Hepatocyte (in vitro differentiated cells): ENCODE results near the gene LDHAL6A. TPM values are rescaled to one million over a fixed set of nuclear protein-coding genes. Genes with fewer than 3 reads are reported as not detected.
"Not testable (repeated sequence)": the region's sequence is repeated elsewhere in the genome, so short reads cannot be mapped to it uniquely, and the experiment has no call there.

ENCODE experiments used
- DNase-seq: peaks from one replicate; pipeline ENCODE4 v3.0.0-alpha.2; 2016; ENCODE audit warnings: low spot score
- H2AFZ ChIP-seq: fragments of 200-600 bp; sonication (generic); 2 replicates; pipeline ENCODE4 v1.6.0; 2016; ENCODE audit warnings: antibody characterized with exemption, mild to moderate bottlenecking
- H3K27ac ChIP-seq: fragments of 200-600 bp; sonication (generic); 2 replicates; pipeline ENCODE4 v1.5.1; 2016; ENCODE audit warnings: mild to moderate bottlenecking
- H3K27me3 ChIP-seq: fragments of 200-600 bp; sonication (generic); 2 replicates; pipeline ENCODE4 v1.6.1; 2016
- H3K36me3 ChIP-seq: fragments of 200-600 bp; sonication (generic); replicated peaks from 2 replicates; pipeline ENCODE4 v1.5.1; 2016; ENCODE audit warnings: low read depth; ENCODE audit not compliant: insufficient read depth
- H3K4me1 ChIP-seq: fragments of 200-600 bp; sonication (generic); 2 replicates; pipeline ENCODE4 v1.5.1; 2016; ENCODE audit warnings: mild to moderate bottlenecking, moderate library complexity; ENCODE audit not compliant: insufficient read depth
- H3K4me2 ChIP-seq: fragments of 200-600 bp; sonication (generic); 2 replicates; pipeline ENCODE4 v1.6.0; 2016
- H3K4me3 ChIP-seq: fragments of 200-600 bp; sonication (generic); 2 replicates; pipeline ENCODE4 v1.5.1; 2016; ENCODE audit warnings: mild to moderate bottlenecking
- H3K79me2 ChIP-seq: fragments of 200-600 bp; sonication (generic); 2 replicates; pipeline ENCODE4 v1.6.0; 2017; ENCODE audit warnings: mild to moderate bottlenecking
- H3K9me2 ChIP-seq: fragments of 200-600 bp; sonication (generic); replicated peaks from 2 replicates; pipeline ENCODE4 v1.6.0; 2017; ENCODE audit warnings: mild to moderate bottlenecking; ENCODE audit not compliant: insufficient read depth
- H3K9me3 ChIP-seq: fragments of 200-600 bp; sonication (generic); 2 replicates; pipeline ENCODE4 v1.5.1; 2016; ENCODE audit warnings: low read depth, mild to moderate bottlenecking
- H4K20me1 ChIP-seq: fragments of 200-600 bp; sonication (generic); 2 replicates; pipeline ENCODE4 v1.6.0; 2016; ENCODE audit warnings: mild to moderate bottlenecking; ENCODE audit not compliant: insufficient read depth, poor library complexity, severe bottlenecking
- EZH2 ChIP-seq: fragments of 200-600 bp; sonication (generic); IDR thresholded peaks from 2 replicates; pipeline ENCODE4 v1.6.1; 2016; ENCODE audit warnings: antibody characterized with exemption, mild to moderate bottlenecking, borderline replicate concordance
- EZH2phosphoT487 ChIP-seq: fragments of 200-600 bp; sonication (generic); IDR thresholded peaks from one replicate; pipeline ENCODE4 v1.6.1; 2018; ENCODE audit warnings: antibody characterized with exemption, mild to moderate bottlenecking, low read depth, moderate library complexity; ENCODE audit not compliant: unreplicated experiment, severe bottlenecking
- WGBS: methylation state at CpG from one replicate; pipeline ENCODE4 v1.1.6; 2016; ENCODE audit warnings: low lambda C conversion rate; ENCODE audit errors: missing lambda C conversion rate; 5-methylcytosine and 5-hydroxymethylcytosine counted together
- polyA plus RNA-seq: library from polyadenylated mRNA; unstranded; fragments of >200 nt; fragmentation: Nextera tagmentation; extraction: Ambion mirVana; gene quantifications from 2 replicates; pipeline ENCODE4 v1.2.1, GENCODE V29; 2016
- total RNA-seq: library from RNA; depleted of rRNA; stranded (reverse); fragments of >200 nt; gene quantifications from 2 replicates; pipeline ENCODE4 v1.2.3, GENCODE V29; 2014
- TF ChIP-seq, protein P1 (sequence below): fragments of 200-600 bp; sonication (generic); IDR thresholded peaks from 2 replicates; pipeline ENCODE4 v1.5.1; 2016; ENCODE audit warnings: antibody characterized with exemption, mild to moderate bottlenecking; ENCODE audit not compliant: poor library complexity

The LDHAL6A gene
- total RNA-seq (not detected in 2 replicates), polyA plus RNA-seq (0.06 TPM in 1 of 2 replicates, not detected in the other)

DNA sequence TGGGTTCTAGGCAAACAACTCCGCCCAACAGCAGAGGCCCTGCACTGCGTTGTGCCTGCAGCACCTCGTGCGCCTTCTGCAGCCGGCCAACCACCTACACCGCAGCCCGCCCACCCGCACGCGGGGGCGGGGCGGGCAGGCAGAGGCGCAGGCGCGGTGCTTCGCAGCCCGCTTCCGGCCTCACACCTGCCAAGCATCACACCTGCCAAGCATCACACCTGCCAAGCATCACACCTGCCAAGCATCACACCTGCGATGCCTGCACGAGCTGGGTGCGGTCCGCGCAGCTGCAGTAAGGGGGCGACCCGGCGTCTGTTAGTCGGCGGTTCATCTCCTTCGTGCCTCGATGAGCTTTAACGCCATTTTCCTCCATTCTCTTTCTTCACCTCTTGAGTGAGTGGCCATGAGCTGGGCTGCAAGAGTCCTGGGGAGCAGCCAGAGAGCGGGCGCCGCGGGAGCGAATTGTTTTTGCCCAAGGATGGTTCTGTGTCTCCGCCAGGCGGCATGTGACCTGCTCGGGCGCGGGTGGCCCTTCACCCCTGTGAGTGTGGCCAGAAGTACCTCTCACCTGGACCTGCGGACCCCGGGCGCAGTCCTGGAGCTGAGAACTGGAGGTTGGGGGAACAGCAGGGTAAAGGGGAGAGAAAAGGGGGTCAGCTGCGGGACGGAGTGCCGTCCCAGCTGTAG is at the start of gene LDHAL6A:
Gene LDHAL6A (plus strand): TSS at position 171 of the 687 bp plus-strand sequence. CDS start 825 bp downstream, outside the sequence.
- no peak for DNase-seq

DNA sequence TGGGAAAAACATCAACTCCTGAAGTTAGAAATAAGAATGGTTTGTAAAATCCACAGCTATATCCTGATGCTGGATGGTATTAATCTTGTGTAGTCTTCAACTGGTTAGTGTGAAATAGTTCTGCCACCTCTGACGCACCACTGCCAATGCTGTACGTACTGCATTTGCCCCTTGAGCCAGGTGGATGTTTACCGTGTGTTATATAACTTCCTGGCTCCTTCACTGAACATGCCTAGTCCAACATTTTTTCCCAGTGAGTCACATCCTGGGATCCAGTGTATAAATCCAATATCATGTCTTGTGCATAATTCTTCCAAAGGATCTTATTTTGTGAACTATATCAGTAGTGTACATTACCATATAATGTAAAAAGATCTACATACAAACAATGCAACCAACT is 48.3 kb upstream of the LDHAL6A start:
- WGBS = 79% methylated on average over 3 of the region's 3 CpGs
- not testable (repeated sequence) for H3K4me2 ChIP-seq, H3K9me2 ChIP-seq, H3K4me1 ChIP-seq, H2AFZ ChIP-seq, H3K36me3 ChIP-seq, DNase-seq, H3K9me3 ChIP-seq, H3K27me3 ChIP-seq, H3K79me2 ChIP-seq, H4K20me1 ChIP-seq, H3K4me3 ChIP-seq
- H3K27ac ChIP-seq = peak overlapping the region; percentile 15

More for the DNA sequence above, at the start of gene LDHAL6A:
- no peaks in the 10 kb centered on the region for H3K36me3 ChIP-seq
- H2AFZ ChIP-seq = no peak within 1 kb of the TSS
- 92% methylated on average over 37 of the region's 47 CpGs for WGBS
- H3K4me2 ChIP-seq = no peak within 1 kb of the TSS
- H3K79me2 ChIP-seq = no peaks in the 10 kb centered on the region
- H3K9me3 ChIP-seq = no peaks in the 10 kb centered on the region
- no peaks in the 10 kb centered on the region for H4K20me1 ChIP-seq
- TF ChIP-seq EZH2 = no peak
- TF ChIP-seq EZH2phosphoT487 = no peak
- TF ChIP-seq, protein P1, sequence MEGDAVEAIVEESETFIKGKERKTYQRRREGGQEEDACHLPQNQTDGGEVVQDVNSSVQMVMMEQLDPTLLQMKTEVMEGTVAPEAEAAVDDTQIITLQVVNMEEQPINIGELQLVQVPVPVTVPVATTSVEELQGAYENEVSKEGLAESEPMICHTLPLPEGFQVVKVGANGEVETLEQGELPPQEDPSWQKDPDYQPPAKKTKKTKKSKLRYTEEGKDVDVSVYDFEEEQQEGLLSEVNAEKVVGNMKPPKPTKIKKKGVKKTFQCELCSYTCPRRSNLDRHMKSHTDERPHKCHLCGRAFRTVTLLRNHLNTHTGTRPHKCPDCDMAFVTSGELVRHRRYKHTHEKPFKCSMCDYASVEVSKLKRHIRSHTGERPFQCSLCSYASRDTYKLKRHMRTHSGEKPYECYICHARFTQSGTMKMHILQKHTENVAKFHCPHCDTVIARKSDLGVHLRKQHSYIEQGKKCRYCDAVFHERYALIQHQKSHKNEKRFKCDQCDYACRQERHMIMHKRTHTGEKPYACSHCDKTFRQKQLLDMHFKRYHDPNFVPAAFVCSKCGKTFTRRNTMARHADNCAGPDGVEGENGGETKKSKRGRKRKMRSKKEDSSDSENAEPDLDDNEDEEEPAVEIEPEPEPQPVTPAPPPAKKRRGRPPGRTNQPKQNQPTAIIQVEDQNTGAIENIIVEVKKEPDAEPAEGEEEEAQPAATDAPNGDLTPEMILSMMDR = no peak
- no peak within 1 kb of the TSS for H3K27ac ChIP-seq
- no peaks in the 10 kb centered on the region for H3K27me3 ChIP-seq
- peaks cover 3% of the 10 kb centered on the region for H3K4me1 ChIP-seq
- no peak within 1 kb of the TSS for H3K4me3 ChIP-seq
- H3K9me2 ChIP-seq = no peaks in the 10 kb centered on the region

DNA sequence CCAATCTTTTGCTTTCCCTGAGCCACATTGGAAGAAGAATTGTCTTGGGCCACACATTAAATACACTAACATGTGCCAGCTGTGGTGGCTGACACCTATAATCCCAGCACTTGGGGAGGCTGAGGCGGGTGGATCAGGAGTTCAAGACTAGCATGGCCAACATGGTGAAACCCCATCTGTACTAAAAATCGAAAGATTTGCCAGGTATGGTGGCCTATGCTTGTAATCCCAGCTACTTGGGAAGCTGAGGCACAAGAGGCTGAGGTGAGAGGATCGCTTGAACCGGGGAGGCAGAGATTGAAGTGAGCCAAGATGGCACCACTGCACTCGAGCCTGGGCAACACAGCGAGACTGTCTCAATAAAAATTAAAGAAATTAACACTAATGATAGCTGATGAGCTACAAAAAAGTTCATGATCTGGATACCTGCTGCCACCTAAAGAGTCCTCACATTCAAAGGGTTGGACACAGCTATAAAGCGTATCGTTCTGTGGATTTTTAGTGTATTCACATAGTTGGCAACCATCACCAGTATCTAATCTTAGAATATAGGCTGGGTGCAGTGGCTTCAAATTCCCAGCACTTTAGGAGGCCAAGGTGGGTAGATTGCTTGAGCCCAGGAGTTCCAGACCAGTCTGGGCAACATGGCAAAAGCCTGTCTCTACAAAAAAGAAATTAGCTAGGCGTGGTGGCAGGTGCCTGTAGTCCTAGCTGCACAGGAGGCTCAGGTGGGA is 46.9 kb upstream of the LDHAL6A start:
- no peaks in the 10 kb centered on the region for H3K27me3 ChIP-seq
- TF ChIP-seq EZH2phosphoT487 = no peak
- no peak for TF ChIP-seq EZH2
- TF ChIP-seq, protein P1 = no peak
- no peak overlapping the region for H3K4me2 ChIP-seq
- no peak for DNase-seq
- H3K4me3 ChIP-seq = no peak overlapping the region
- 96% methylated on average over 9 of the region's 9 CpGs for WGBS
- no peak overlapping the region for H2AFZ ChIP-seq
- H3K9me3 ChIP-seq = no peaks in the 10 kb centered on the region
- no peak overlapping the region for H3K27ac ChIP-seq
- H4K20me1 ChIP-seq = no peaks in the 10 kb centered on the region
- H3K4me1 ChIP-seq = peaks cover 3% of the 10 kb centered on the region
- H3K9me2 ChIP-seq = no peaks in the 10 kb centered on the region
- no peaks in the 10 kb centered on the region for H3K36me3 ChIP-seq
- H3K79me2 ChIP-seq = no peaks in the 10 kb centered on the region

DNA sequence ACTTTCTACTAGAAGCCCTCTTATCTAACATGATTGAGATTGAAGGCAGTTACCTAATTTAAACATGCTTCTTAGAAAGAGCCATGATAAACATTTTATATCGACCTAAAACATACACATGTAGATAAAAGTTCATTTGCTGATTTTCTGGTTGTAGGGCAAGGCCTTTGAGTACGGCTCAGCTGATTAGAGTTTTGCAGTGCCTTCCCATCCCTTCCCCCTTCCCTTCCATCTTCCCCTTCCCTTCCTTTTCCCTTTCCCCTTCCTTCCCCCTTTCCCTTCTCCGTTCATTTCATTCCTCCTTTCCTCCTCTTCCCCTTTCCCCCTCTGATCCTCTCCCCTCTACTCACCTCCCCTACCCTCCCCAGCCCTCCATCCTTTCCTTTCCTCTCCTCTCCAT is 39.2 kb upstream of the LDHAL6A start:
- Histone ChIP-seq H4K20me1 (no peaks in the 10 kb centered on the region), H3K9me3 (no peaks in the 10 kb centered on the region), H2AFZ (no peak overlapping the region), H3K79me2 (no peaks in the 10 kb centered on the region), H3K9me2 (no peaks in the 10 kb centered on the region), H3K4me3 (no peak overlapping the region), H3K27me3 (no peaks in the 10 kb centered on the region), H3K4me2 (no peak overlapping the region), H3K27ac (no peak overlapping the region), H3K4me1 (peaks cover 3% of the 10 kb centered on the region), H3K36me3 (no peaks in the 10 kb centered on the region)
- 89% methylated on average over 2 of the region's 3 CpGs for WGBS
- DNase-seq = no peak
- no peak for TF ChIP-seq EZH2
- TF ChIP-seq, protein P1 = no peak
- no peak for TF ChIP-seq EZH2phosphoT487
